ENCODE measurements around the gene UMODL1.

Gene UMODL1

GRCh38 chr21:42081138-42081537 lies 10.0 kb downstream of the UMODL1 start (continued):
- TF ChIP-seq KLF8 (tag by site-specific recombination; IDR thresholded peaks at IDR 0.05) = no peak
- TF ChIP-seq ZNF155 (tag by site-specific recombination; IDR thresholded peaks at IDR 0.05) = no peak
- no peak for TF ChIP-seq ZNF362 (tag by site-specific recombination; IDR thresholded peaks at IDR 0.05)
- TF ChIP-seq ZNF169 (tag by site-specific recombination; IDR thresholded peaks at IDR 0.05) = no peak
- TF ChIP-seq ZNF514 (tag by site-specific recombination; IDR thresholded peaks at IDR 0.05) = no peak

DNA sequence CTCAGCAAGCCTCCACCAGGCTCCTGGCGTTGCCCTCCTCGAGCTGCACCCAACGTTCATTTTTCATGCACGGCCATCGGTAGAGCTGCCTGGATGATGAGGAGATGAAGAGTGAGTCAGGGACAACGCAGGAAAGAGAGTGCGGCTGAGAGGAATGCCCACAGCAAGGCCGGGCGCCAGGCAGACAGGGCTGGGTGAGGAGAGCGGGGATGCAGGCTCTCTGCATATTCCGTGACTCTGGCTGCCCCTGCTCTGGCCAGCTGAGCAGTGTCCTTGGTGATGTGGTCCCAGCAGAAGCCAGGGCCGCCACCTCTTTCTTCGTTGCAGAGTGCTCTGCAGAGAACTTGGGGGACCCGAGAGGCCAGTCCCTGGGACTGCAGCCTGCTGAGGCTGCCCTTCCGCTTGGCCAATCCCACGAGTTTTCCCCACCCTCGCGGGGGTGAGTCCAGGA lies 10.8 kb downstream of the UMODL1 start:
- Histone ChIP-seq H3K27ac (ENCODE audit: extremely low read depth, low read depth, low read length) (no peak overlapping the region), H3K36me3 (ENCODE audit: control insufficient read depth in 2 of 2, insufficient read depth in 1 of 2, low read length in 2 of 2) (no peaks in the 10 kb centered on the region), H3K4me3 (ENCODE audit: low read depth, low read length) (no peak overlapping the region), H3K4me1 (ENCODE audit: control insufficient read depth, insufficient read depth, low read length) (no peaks in the 10 kb centered on the region), H3K9me3 (ENCODE audit: control insufficient read depth, insufficient read depth, low read depth, low read length) (no peaks in the 10 kb centered on the region)
- CTCF ChIA-PET = interaction anchor here (0.7 to 2.4 kb wide), 2 partner anchors 26 to 51 kb away, joined by 3 to 9 read pairs; no protein-coding TSS in a partner anchor
- POLR2A ChIA-PET = no interaction called here
- TF ChIP-seq ZNF280C (tag by site-specific recombination; IDR thresholded peaks at IDR 0.05) (no peak), ZNF37A (tag by site-specific recombination; IDR thresholded peaks at IDR 0.05) (no peak), ZNF530 (tag by site-specific recombination; IDR thresholded peaks at IDR 0.05; ENCODE audit: low read depth) (no peak), ZNF350 (tag by site-specific recombination; IDR thresholded peaks at IDR 0.05) (no peak), INSM2 (tag by site-specific recombination; IDR thresholded peaks at IDR 0.05) (no peak), ZNF677 (tag by site-specific recombination; IDR thresholded peaks at IDR 0.05) (no peak), ZSCAN16 (tag by site-specific recombination; IDR thresholded peaks at IDR 0.05) (no peak), GFI1B (tag by site-specific recombination; IDR thresholded peaks at IDR 0.05) (no peak), ZNF112 (tag by site-specific recombination; IDR thresholded peaks at IDR 0.05) (no peak), PRDM1 (tag by site-specific recombination; IDR thresholded peaks at IDR 0.05) (no peak), HOXA7 (CRISPR knock-in tag; IDR thresholded peaks at IDR 0.05; ENCODE audit: borderline replicate concordance) (no peak)
- TF ChIP-seq, protein P1, sequence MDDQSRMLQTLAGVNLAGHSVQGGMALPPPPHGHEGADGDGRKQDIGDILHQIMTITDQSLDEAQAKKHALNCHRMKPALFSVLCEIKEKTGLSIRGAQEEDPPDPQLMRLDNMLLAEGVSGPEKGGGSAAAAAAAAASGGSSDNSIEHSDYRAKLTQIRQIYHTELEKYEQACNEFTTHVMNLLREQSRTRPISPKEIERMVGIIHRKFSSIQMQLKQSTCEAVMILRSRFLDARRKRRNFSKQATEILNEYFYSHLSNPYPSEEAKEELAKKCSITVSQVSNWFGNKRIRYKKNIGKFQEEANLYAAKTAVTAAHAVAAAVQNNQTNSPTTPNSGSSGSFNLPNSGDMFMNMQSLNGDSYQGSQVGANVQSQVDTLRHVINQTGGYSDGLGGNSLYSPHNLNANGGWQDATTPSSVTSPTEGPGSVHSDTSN (CRISPR knock-in tag; IDR thresholded peaks at IDR 0.05) = no peak

- Histone ChIP-seq H3K4me1 (ENCODE audit: control insufficient read depth, insufficient read depth, low read length) (no peaks in the 10 kb centered on the region), H3K9me3 (ENCODE audit: control insufficient read depth, insufficient read depth, low read depth, low read length) (no peaks in the 10 kb centered on the region), H3K27ac (ENCODE audit: extremely low read depth, low read depth, low read length) (no peak overlapping the region), H3K36me3 (ENCODE audit: control insufficient read depth in 2 of 2, insufficient read depth in 1 of 2, low read length in 2 of 2) (no peaks in the 10 kb centered on the region), H3K4me3 (ENCODE audit: low read depth, low read length) (no peak overlapping the region)
- ChIA-PET POLR2A (no interaction called here), CTCF (interaction anchor here (2.4 kb wide), 1 partner anchor 25 kb away, joined by 9 read pairs; no protein-coding TSS in a partner anchor)
- TF ChIP-seq, protein P2, sequence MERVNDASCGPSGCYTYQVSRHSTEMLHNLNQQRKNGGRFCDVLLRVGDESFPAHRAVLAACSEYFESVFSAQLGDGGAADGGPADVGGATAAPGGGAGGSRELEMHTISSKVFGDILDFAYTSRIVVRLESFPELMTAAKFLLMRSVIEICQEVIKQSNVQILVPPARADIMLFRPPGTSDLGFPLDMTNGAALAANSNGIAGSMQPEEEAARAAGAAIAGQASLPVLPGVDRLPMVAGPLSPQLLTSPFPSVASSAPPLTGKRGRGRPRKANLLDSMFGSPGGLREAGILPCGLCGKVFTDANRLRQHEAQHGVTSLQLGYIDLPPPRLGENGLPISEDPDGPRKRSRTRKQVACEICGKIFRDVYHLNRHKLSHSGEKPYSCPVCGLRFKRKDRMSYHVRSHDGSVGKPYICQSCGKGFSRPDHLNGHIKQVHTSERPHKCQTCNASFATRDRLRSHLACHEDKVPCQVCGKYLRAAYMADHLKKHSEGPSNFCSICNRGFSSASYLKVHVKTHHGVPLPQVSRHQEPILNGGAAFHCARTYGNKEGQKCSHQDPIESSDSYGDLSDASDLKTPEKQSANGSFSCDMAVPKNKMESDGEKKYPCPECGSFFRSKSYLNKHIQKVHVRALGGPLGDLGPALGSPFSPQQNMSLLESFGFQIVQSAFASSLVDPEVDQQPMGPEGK (tag by site-specific recombination; IDR thresholded peaks at IDR 0.05) = no peak
- peak; percentile 95 for TF ChIP-seq GLIS1 (tag by site-specific recombination; IDR thresholded peaks at IDR 0.05)
- TF ChIP-seq ZNF140 (tag by site-specific recombination; IDR thresholded peaks at IDR 0.05) = no peak
- TF ChIP-seq ZNF670 (tag by site-specific recombination; IDR thresholded peaks at IDR 0.05; ENCODE audit: low read depth) = no peak
- no peak for TF ChIP-seq ZNF391 (tag by site-specific recombination; IDR thresholded peaks at IDR 0.05; ENCODE audit: borderline replicate concordance, low read depth)
- TF ChIP-seq ZNF707 (tag by site-specific recombination; IDR thresholded peaks at IDR 0.05) = no peak
- no peak for TF ChIP-seq ZNF114 (tag by site-specific recombination; IDR thresholded peaks at IDR 0.05)
- peak; percentile 83 for TF ChIP-seq ZIC2 (tag by site-specific recombination; IDR thresholded peaks at IDR 0.05)
- TF ChIP-seq YY1 (tag by site-specific recombination; IDR thresholded peaks at IDR 0.05) = no peak
Observed at GRCh38 chr21:42082501-42083360, 11.6 kb downstream of the UMODL1 start.

All from HEK293 (cell line).